HG02798 (cell line): ENCODE data around the gene OSBPL10.
"Not testable (repeated sequence)": the region's sequence is repeated elsewhere in the genome, so short reads cannot be mapped to it uniquely, and the experiment has no call there.

Experiments used
- ATAC-seq: cut with Tn5 transposase; IDR thresholded peaks from one replicate; pipeline ENCODE4 v1.9.1; 2021; ENCODE audit warnings: mild to moderate bottlenecking; ENCODE audit not compliant: unreplicated experiment, poor library complexity

Gene OSBPL10, protein sequence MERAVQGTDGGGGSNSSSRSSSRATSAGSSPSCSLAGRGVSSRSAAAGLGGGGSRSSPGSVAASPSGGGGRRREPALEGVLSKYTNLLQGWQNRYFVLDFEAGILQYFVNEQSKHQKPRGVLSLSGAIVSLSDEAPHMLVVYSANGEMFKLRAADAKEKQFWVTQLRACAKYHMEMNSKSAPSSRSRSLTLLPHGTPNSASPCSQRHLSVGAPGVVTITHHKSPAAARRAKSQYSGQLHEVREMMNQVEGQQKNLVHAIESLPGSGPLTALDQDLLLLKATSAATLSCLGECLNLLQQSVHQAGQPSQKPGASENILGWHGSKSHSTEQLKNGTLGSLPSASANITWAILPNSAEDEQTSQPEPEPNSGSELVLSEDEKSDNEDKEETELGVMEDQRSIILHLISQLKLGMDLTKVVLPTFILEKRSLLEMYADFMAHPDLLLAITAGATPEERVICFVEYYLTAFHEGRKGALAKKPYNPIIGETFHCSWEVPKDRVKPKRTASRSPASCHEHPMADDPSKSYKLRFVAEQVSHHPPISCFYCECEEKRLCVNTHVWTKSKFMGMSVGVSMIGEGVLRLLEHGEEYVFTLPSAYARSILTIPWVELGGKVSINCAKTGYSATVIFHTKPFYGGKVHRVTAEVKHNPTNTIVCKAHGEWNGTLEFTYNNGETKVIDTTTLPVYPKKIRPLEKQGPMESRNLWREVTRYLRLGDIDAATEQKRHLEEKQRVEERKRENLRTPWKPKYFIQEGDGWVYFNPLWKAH

DNA sequence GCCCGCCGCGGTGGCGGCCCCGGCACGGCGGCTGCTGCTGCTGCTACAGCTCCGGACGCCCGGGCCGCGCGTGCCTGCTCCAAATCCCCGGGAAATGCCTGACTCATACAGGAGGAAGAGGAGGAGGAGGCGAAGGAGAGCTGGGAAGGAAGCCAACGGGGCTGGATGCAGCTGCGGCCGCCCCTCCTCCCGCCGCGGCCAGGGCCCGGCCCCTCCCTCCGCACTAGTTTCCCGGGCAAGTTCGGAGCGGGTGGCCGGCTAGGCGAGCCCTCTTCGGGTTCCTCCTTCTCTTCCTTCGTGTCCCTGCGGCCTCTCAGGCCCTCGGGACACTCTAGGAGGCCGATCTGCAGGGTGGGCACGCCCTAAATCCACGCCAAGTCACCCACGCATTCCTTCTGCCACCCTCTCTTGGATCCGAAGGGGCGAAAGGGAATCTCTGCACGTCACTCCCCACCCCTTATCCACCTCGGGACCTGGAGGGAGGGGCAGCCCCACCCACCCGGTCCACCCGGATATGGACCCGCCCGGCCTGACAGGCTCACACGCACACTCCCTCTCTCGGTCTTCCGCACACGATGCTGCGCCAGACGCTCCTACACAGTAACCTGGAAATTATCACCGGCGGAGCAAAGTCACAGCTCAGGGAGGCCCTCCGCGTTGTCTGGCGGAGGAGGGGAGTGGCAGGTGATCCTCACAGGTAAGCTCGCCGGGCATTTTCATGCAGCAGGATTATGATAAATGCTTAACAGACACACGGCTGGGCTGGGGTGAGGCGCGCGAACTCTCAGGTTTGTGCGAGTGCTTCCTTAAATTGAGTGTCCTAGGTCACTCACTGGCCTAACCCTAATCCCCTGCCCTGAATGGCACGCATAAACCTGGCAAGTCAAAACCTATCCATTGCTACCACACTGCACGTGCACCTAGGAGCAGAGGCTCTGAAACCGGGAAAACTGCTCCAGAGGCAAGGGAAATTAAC lies at the start of gene OSBPL10, which contains the start of gene ZNF860:
Gene OSBPL10 (minus strand): TSS at position 57 of the 976 bp plus-strand sequence. CDS start 83 bp downstream, outside the sequence.
Gene ZNF860 (plus strand): TSS at position 545 of the 976 bp plus-strand sequence. CDS start 7,330 bp downstream, outside the sequence.
- no peak for ATAC-seq

DNA sequence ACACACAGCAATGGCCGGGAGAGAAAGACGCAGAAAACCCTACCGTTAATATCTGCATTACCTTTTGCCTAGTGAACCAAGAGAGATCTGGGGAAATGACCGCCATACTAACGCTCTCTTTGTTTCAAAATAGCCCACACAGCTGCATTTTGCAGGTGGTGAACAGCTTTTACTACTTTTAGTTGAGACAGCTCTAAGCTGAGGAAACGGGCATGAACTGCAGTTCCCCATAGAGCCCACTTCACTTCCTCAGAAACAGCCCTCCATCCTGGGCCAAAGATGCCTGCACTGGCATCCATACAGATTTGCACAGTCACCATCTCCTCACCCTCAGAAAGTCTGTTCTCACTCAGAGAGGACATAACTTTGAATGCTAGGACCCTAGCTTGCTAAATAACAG lies 45.5 kb upstream of the OSBPL10 start:
- no peak for ATAC-seq

- ATAC-seq = no peak
Observed at GRCh38 chr3:32022947-32023346, 41.9 kb upstream of the OSBPL10 start.

DNA sequence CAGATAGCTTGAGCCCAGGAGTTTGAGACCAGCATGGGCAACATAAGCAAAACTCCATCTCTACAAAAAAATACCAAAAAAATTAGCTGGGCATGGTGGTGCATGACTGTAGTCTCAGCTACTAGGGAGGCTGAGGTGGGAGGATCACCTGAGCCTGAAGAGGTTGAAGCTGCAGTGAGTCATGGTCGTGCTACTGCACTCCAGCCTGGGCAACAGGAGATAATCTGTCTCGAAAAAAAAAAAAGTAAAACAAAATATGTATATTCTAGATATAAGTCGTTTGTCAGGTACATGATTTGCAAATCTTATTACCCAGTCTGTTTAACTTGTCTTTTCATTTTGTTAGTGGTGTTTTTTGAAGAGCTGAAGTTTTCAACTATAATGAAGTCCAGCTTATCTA lies 40.7 kb upstream of the OSBPL10 start:
- no peak for ATAC-seq

DNA sequence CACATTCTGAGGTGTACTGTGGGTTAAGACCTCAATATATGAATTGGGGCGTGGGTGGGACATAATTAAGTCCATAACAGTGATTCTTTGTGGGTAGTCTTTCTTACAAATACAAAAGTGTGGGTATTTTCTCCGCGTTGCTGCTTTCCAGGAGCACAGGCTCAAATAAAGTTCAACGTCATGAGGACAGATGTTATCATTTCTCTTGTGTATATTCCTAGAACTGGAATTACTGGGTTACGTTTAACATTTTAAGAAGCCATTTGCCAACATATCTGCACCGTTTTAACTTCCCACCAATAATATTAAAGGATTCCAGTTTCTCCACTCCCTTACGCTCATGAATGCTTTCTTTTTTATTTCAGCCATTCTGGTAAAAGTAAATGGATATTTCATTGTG lies 40.1 kb upstream of the OSBPL10 start:
- ATAC-seq = no peak

- ATAC-seq = peak; percentile 69
Observed at GRCh38 chr3:32018757-32019564, 37.9 kb upstream of the OSBPL10 start.

GRCh38 chr3:32017286-32017685 lies 36.2 kb upstream of the OSBPL10 start:
- no peak for ATAC-seq

- not testable (repeated sequence) for ATAC-seq
Observed at GRCh38 chr3:32015638-32016037, 34.6 kb upstream of the OSBPL10 start.

DNA sequence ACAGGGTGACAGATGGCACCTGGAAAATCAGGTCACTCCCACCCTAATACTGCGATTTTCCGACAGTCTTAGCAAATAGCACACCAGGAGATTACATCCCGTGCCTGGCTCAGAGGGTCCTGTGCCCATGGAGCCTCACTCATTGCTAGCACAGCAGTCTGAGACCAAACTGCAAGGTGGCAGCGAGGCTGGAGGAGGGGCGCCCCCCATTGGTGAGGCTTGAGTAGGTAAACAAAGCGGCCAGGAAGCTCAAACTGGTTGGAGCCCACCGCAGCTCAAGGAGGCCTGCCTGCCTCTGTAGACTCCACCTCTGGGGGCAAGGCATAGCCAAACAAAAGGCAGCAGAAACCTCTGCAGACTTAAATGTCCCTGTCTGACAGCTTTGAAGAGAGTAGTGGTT lies 29.6 kb upstream of the OSBPL10 start:
- ATAC-seq = not testable (repeated sequence)

- ATAC-seq = no peak
Observed at GRCh38 chr3:32009957-32010356, 28.9 kb upstream of the OSBPL10 start.

DNA sequence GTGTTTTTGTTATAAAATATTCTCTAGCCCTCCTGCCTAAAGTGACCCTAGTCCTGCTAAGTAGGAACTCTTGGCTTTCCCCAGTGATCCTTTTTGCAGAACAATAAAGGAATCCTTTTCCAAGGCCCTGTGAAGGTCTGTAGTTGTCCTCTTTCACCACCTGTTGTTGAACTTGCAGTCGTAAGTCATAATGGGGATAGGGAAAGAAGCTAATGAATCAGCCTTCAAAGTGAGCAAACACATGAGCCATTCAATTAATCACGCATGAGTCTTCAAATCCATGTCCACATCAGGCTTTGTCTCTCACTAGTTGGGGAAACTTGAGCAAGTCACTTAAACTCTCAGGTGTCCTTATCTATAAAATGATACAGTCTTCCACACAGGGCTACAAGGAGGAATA lies 28.0 kb upstream of the OSBPL10 start:
- ATAC-seq = no peak

DNA sequence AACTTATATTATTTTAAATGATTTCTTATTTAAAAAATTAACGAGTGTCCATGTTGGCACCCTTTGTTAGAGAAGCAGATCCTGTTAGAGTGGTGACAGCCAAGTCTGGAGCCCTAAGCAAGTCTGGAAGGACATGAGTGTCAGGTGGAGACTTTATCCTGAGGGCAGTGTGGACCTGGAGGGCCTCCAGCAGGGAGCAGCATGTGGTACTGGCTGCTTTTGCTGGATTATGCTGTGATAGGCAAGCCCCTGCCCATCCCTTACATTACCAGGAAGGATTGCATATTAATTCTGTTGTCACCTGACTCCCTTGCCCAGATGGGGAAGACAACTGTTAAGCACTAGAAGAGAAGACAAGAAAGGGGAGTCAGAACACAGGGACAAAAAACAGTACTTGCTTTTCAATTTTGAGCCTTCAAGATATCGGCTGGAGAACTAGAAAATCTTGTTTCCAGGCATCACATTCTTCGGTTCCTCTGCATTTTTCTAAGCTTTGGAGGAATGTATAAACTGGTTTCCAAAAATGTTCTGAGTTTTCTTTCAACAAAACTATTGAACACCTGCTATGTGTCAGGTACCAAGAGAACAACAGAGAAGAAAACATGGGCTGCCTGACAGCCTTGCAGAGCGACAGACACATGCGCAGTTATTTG lies 23.2 kb upstream of the OSBPL10 start:
- ATAC-seq = no peak

DNA sequence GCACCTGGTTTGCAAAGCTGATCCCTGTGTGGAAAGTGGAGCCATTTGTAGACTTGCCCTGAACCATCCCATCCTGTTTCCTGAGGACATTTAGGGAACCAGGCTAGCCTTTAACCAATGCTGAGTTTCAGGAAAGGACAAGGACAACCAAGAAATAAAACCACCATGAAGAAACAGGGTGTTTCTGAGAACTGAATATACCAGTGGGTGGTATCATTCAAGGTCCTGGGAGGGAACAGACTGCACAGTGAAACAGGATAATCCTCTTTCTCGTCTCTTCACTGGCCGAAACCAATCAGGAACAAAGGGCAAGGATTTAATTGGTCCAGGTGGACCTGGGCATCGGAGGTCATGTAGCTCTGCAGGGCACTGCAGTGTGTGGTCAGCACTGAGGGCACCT lies 22.3 kb upstream of the OSBPL10 start:
- ATAC-seq = no peak

DNA sequence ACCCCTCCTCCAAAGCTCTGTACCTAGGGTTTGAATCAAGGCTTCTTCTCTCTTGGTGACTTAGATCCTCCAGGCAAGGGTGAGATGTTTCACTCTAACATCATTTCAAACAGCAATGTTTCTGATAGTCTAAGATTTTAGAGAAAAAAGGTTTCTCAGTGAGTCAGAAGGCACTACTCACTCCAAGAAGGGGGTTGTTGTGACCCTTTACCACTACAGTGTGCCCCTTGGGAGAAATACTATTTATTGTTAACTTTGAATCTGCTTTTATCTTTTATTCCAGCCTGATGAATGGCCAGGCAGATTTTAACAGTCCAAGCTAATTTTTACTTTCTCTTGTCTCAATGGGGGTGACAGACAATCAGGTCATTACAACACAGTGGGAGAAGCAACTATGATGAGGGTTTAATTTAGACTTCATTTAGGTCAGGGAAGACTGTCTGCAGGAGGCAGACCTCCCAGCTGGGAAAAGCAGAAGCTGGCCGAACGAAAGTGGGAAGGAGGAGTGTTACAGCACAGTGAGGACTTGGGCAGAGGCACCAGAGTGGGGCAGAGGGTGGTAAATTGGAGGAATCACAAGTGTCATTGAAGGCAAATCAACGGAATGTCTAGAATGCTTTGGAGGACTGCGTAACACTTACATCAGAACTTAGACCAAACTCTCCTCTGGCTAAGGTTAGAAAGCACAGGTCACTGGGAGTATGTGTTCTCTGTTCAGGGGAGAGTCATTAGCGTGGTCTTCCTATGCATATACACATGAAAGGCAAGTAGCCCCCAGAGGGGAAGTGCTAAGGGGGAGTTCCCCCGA lies 21.7 kb upstream of the OSBPL10 start:
- no peak for ATAC-seq

- no peak for ATAC-seq
Observed at GRCh38 chr3:32000877-32001276, 19.8 kb upstream of the OSBPL10 start.

DNA sequence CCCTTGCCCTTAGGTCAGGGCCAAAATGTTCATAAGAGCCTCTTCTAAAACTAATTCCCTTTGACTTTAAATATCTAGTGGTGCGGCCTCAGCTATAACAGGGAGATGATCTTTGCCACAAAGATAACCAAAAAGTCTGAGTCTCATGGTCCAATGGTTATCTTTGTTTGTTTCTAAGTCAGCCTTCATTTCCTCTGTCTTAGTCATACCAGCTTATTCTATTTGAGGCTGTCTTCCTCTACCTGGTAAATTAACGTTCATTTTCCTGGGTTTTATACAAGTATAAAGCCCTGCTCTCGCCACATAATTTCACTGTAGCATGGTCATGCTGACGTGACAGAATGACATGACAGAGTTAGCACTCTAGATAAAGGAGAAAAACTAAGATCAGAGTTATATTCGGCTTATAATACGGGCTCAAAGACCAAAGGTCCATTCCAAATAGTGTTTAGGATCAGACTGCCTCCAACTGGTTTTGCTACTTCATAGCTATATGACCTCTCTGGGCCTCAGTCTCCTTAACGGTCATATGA lies 18.9 kb upstream of the OSBPL10 start:
- no peak for ATAC-seq

- ATAC-seq = no peak
Observed at GRCh38 chr3:31997500-31997899, 16.4 kb upstream of the OSBPL10 start.

GRCh38 chr3:31996195-31996594 lies 15.1 kb upstream of the OSBPL10 start:
- no peak for ATAC-seq
